Retina (tissue), 1 donor: ENCODE results near the gene IRF6.

Source experiments
- DNase-seq: peaks from one replicate; pipeline ENCODE4 v3.0.0-alpha.2; 2016

The IRF6 gene

DNA sequence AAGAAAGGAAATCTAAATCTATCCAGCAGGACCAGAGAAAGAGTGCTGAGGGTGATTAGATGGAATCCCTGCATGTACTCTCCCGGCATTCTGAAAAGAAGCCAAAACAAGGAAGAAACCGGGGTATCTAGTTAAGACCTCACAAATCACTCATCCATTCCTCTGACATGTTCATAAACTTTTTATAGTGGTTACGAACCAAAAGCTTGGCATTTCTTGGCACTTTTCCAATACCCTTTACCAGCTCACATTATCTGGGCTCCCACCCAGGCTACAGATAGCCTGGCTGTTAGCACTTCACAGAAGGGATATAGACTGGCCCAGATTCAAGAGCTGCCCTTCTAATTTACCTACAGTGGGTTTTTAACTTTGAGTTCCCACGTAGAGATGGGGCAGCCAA, 19.8 kb downstream of the IRF6 start:
- DNase-seq: no peak

- no peak for DNase-seq
Measured at GRCh38 chr1:209785592-209785991, 20.4 kb downstream of the IRF6 start.

DNA sequence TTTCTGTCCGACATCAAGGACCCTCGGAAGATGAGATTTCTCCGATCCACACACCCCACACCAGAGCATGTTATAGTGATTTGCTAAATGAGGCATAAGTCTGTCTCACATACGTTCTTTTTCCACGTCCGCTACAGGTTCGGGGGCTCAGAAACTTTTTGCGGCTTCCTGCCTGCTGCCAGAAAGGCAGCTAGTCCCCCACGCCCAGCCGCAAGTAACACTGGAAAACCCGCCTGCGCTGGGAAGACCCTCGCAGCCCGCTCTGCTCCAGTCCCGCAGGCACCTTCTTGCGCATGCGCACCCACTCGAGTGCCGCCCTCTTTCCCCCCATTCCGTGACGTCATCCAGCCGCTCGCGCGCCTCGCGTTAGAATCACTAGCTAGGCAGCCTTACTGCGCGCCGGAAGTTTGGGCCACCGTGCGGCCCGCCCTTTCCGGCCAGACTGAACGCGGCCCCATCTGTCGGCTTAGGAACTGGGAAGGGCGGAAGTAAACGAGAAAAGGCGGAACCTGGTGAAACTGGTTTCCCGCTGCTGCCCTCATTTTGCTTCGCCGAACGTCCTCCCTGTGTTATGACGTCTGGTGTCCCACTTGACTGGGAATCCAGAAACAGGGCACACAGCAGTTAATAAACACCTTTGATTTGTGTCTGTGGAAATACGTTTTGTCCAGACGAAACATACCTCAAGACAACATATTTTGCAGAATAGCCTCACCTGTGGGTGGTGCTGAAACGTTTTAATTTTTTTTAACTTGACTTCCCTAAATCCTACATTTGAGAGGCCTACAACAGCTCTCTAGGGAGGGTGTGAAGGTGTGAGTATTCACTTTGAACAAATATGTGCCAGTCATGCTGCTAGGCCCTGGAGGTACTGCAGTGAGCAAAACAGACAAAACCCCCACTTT, 21.4 kb downstream of the IRF6 start, which contains the start of gene C1orf74:
Gene C1orf74 (minus strand): TSS at position 295 of the 905 bp plus-strand sequence. CDS start 925 bp downstream, outside the sequence.
- DNase-seq: peak; percentile 99

DNA sequence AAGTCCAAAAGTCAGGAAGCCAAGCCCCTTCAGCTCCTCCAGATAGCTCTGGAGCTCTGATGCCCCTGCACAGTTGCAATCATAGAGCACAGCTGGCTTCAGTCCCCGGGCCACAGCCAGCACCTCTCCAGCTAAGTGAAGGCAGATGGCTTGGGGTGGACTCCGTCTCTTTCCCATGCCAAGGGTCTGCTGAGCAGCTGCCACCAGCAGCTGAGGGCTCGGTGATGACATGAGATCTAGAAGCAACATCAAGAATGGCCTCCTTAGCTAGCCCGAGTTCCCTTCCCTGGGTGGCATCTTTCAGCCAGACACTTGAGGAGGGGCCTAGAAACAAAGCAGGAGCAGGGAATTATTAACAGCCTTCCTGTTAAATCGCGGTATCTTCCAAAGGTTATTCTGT, 22.6 kb downstream of the IRF6 start:
- DNase-seq: peak; percentile 25

DNA sequence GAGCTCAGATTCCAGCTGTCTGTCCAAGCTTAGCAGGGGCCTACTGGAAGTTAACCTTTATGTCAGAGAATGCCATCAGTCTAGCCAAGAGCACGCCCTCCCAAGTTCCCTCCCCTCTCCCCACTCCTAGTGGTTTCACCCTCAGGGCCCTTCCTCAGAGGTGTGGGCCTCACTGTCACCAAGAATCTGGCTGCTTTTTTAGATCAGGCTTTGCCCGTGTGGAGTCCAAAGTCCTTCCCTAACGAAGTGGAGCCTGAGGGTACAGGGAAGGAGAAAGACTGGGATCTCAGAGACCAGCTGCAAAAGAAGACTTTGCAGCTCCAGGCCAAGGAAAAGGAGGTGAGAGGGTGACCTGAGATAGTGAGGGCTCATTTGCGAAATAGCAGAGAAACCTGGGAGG, 25.7 kb downstream of the IRF6 start:
- DNase-seq: no peak

DNA sequence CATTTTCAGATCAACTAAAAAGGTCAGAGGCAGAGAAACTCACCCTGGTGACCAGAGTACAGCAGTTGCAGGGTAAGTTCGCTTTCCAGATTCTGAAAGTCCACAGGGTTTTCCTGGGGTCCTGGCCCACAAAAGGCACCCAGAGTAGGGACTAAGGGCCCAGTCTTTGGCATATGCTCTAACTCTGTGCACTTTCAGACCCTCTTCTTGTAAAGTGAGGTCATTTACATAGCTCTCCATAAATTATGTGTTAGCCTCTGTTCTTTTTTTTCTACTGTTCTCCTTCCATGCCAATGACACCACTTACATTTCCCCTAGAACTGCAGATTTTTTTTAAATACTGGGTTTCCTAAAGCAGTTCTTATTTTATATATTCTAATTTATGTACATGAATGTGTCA, 27.8 kb downstream of the IRF6 start:
- no peak for DNase-seq

DNA sequence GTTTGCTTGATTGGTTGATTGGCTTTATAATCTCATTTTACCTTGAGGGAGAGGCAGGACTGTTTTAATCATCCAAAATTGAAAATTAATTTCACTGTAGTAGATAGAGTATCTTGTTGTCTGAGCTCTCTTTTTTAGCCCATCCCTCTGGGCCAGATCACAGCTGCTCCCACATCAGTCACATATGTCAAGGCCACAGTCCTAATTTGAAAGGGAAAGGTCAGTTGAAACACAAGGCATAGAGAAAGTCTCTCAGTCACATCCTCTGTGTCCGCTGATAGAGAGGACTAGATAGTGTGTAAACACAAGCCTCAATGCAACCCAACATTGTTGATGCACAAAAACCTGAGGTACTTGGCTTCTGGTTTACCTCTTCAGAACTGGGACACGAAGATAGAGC, 28.4 kb downstream of the IRF6 start:
- no peak for DNase-seq

GRCh38 chr1:209775678-209776077, 30.3 kb downstream of the IRF6 start:
- no peak for DNase-seq

- DNase-seq: no peak
Measured at GRCh38 chr1:209774592-209774991, 31.4 kb downstream of the IRF6 start.

DNA sequence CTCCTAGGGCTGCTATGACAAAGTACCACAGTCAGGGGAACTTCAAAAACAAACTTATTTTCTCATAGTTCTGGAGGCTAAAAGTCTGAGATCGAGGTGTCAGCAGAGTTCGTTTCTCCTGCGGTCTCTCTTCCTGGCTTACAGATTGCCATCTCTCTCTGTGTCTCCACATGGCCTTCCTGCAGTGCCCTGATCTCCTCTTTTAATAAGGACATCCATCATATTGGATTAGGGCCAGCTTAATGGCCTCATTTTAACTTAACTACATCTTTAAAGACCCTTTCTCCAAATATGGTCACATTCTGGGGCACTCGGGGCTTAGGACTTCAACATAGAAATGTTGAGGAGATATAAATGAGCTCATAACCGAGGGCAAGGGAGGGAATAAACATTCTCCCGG, 33.8 kb downstream of the IRF6 start:
- peak; percentile 17 for DNase-seq

DNA sequence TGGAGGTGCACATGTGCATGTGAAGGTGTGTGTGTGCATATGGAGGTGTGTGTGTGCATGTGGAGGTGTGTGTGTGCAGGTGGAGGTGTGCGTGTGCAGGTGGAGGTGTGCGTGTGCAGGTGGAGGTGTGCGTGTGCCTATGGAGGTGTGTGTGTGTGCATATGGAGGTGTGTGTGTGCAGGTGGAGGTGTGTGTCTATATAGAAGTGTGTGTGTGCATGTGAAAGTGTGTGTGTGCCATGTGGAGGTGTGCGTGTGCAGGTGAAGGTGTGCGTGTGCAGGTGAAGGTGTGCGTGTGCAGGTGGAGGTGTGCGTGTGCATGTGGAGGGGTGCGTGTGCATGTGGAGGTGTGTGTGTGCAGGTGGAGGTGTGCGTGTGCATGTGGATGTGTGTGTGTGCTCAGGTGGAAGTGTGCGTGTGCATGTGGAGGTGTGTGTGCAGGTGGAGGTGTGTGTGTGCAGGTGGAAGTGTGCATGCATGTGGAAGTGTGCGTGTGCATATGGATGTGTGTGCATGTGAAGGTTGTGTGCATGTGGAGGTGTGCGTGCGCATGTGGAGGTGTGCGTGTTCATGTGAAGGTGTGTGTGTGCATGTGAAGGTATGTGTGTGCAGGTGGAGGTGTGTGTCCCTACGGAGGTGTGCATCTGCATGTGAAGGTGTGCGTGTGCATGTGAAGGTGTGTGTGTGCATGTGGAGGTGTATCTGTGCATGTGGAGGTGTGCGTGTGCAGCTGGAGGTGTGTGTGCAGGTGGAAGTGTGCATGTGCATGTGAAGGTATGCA, 35.1 kb downstream of the IRF6 start:
- DNase-seq: no peak

DNA sequence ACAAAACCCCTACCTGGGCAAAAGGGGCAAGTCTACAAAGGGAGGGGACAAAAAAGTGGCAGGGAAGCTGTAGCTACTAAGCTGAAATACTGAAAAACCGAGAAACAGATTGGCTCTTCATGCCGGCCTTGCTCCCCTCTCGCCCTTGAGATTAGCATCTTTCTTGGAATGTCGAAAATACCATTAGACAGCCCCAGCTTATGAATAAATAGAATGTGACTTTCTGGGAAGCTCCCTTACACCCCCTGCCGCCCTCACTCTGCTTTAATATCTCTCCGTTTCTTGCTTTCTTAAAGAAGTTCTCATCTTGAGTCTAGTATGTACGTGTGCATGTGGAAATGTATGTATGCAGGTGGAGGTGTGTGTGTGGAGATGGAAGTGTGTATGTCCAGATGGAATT, 36.0 kb downstream of the IRF6 start:
- DNase-seq: no peak

- DNase-seq: no peak
Measured at GRCh38 chr1:209769171-209769904, 36.6 kb downstream of the IRF6 start.

- no peak for DNase-seq
Measured at GRCh38 chr1:209768354-209768774, 37.6 kb downstream of the IRF6 start.

DNA sequence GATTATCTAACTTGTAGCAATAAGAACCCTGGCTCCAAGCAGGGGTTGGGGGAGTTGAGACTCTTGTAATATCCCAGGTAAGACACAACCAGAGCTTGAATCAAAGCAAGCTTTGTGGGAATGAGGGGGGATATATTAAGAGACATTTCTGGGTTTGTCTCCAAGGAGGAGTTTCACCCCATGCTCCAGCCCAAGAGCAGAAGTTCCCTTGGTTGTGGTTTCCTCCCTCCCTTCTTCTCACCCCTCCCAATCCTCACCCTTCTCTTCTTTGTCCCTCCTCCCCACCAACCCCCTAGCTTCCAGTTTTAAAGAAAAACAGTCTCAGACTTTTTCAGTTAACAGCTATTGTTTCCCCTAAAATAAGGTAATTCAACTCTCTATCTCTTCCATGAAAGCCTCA, 38.2 kb downstream of the IRF6 start:
- DNase-seq: no peak

GRCh38 chr1:209767096-209767495, 38.8 kb downstream of the IRF6 start:
- no peak for DNase-seq

GRCh38 chr1:209766051-209766450, 39.9 kb downstream of the IRF6 start:
- DNase-seq: no peak

GRCh38 chr1:209761011-209761635, 44.8 kb downstream of the IRF6 start:
- DNase-seq: no peak

GRCh38 chr1:209759829-209760359, 46.0 kb downstream of the IRF6 start:
- DNase-seq: no peak

- no peak for DNase-seq
Measured at GRCh38 chr1:209758400-209758799, 47.5 kb downstream of the IRF6 start.

GRCh38 chr1:209756615-209757445, 49.1 kb downstream of the IRF6 start:
- no peak for DNase-seq
